IMR-90 (cell line): ENCODE results near the gene SEPSECS.

Experiments used
- FOS ChIP-seq: fragments of 150-350 bp; IDR thresholded peaks from 2 replicates; pipeline ENCODE4 v1.6.1; 2016; ENCODE audit warnings: low read depth, low read length
- MAZ ChIP-seq: IDR thresholded peaks from 2 replicates; pipeline ENCODE4 v1.6.1; 2012; ENCODE audit warnings: low read depth, mild to moderate bottlenecking, low read length, improper control_type of control experiment, moderate library complexity, borderline replicate concordance
- TF ChIP-seq, protein P1 (sequence below): conservative IDR thresholded peaks from 2 replicates; pipeline ENCODE4 v1.5.1; 2012; ENCODE audit warnings: mild to moderate bottlenecking, low read depth, low read length, improper control_type of control experiment
- TF ChIP-seq, protein P2 (sequence below): fragments of 150-350 bp; IDR thresholded peaks from 2 replicates; pipeline ENCODE4 v1.6.1; 2016; ENCODE audit warnings: low read depth, mild to moderate bottlenecking, low read length, moderate library complexity, borderline replicate concordance

DNA sequence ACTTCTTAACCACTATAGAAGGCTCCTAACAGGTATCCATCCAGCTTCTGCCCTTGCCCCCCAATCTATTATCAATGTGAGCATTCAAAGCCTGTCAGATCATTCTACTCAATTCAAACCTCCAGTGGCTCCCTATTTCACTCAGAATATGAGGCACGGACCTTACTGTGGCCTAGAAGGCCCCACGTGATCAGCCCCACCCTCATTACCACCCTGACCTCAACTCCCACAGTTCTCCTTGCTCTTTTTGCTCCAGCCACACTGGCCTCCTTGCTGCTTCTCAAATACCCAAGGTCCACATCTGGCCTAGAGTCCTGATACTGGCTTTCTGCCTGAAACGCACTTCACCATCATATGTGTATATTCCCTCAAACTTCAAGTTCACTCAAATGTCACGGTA is 18.7 kb downstream of the SEPSECS start:
- TF ChIP-seq MAZ (no peak), FOS (no peak)
- TF ChIP-seq, protein P1, sequence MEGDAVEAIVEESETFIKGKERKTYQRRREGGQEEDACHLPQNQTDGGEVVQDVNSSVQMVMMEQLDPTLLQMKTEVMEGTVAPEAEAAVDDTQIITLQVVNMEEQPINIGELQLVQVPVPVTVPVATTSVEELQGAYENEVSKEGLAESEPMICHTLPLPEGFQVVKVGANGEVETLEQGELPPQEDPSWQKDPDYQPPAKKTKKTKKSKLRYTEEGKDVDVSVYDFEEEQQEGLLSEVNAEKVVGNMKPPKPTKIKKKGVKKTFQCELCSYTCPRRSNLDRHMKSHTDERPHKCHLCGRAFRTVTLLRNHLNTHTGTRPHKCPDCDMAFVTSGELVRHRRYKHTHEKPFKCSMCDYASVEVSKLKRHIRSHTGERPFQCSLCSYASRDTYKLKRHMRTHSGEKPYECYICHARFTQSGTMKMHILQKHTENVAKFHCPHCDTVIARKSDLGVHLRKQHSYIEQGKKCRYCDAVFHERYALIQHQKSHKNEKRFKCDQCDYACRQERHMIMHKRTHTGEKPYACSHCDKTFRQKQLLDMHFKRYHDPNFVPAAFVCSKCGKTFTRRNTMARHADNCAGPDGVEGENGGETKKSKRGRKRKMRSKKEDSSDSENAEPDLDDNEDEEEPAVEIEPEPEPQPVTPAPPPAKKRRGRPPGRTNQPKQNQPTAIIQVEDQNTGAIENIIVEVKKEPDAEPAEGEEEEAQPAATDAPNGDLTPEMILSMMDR = no peak
- TF ChIP-seq, protein P2, sequence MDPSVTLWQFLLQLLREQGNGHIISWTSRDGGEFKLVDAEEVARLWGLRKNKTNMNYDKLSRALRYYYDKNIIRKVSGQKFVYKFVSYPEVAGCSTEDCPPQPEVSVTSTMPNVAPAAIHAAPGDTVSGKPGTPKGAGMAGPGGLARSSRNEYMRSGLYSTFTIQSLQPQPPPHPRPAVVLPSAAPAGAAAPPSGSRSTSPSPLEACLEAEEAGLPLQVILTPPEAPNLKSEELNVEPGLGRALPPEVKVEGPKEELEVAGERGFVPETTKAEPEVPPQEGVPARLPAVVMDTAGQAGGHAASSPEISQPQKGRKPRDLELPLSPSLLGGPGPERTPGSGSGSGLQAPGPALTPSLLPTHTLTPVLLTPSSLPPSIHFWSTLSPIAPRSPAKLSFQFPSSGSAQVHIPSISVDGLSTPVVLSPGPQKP = no peak
